Measurements from ENCODE around the gene PTPRM. TPM values are rescaled to one million over a fixed set of nuclear protein-coding genes. Genes with fewer than 3 reads are reported as not detected.

PTPRM gene
- total RNA-seq, 4 donors from 2014 or later = 170 to 198 (median 182) TPM

- no peaks in the 10 kb centered on the region for H3K4me1 ChIP-seq
- intact Hi-C loops (cut with DNase I) = loop anchor here (10.0 kb wide), 1 partner anchor 587 kb away; no protein-coding TSS in a partner anchor
- no peak overlapping the region for H3K4me3 ChIP-seq (replicated peaks in 1 of 3)
- no peaks in the 10 kb centered on the region for H3K9me3 ChIP-seq
- peaks cover 28 to 37% of the 10 kb centered on the region in 2 donors for H3K36me3 ChIP-seq
- H3K27me3 ChIP-seq = no peaks in the 10 kb centered on the region
- no peak overlapping the region for H3K27ac ChIP-seq
- TF ChIP-seq CTCF (IDR thresholded peaks at IDR 0.05) = no peak
- no peak for TF ChIP-seq POLR2A (IDR thresholded peaks at IDR 0.05)
- DNase-seq = no peak
- WGBS, 2 donors = 67 to 68% methylated on average over 9 of the region's 9 CpGs
These were observed 814.8 kb downstream of the PTPRM start for GRCh38 chr18:8381821-8382459.

- Histone ChIP-seq H3K4me3 (replicated peaks in 1 of 3) (no peak overlapping the region), H3K36me3 (peaks cover 29 to 35% of the 10 kb centered on the region in 2 donors), H3K9me3 (no peaks in the 10 kb centered on the region), H3K27ac (peak overlapping the region in 1 of 3 donors; percentile 13), H3K27me3 (no peaks in the 10 kb centered on the region), H3K4me1 (no peaks in the 10 kb centered on the region)
- TF ChIP-seq POLR2A (IDR thresholded peaks at IDR 0.05) (no peak), CTCF (IDR thresholded peaks at IDR 0.05) (no peak)
- intact Hi-C loops (cut with DNase I) = loop anchor here (10.0 kb wide), 1 partner anchor 591 kb away; no protein-coding TSS in a partner anchor
- WGBS, 2 donors = 93 to 96% methylated on average over 4 of the region's 4 CpGs
- DNase-seq = no peak
These were observed 818.3 kb downstream of the PTPRM start for GRCh38 chr18:8385400-8385799.

- no peak for TF ChIP-seq POLR2A (IDR thresholded peaks at IDR 0.05)
- no peak for TF ChIP-seq CTCF (IDR thresholded peaks at IDR 0.05)
- no peaks in the 10 kb centered on the region for H3K4me1 ChIP-seq
- H3K36me3 ChIP-seq = peaks cover 29 to 35% of the 10 kb centered on the region in 2 donors
- H3K27ac ChIP-seq = no peak overlapping the region
- no peaks in the 10 kb centered on the region for H3K9me3 ChIP-seq
- no peak for DNase-seq
- WGBS, 2 donors = 79 to 82% methylated on average over 13 of the region's 13 CpGs
- no peak overlapping the region for H3K4me3 ChIP-seq (replicated peaks in 1 of 3)
- no peaks in the 10 kb centered on the region for H3K27me3 ChIP-seq
- intact Hi-C loops (cut with DNase I) = loop anchor here (10.0 kb wide), 1 partner anchor 592 kb away; no protein-coding TSS in a partner anchor
These were observed 819.7 kb downstream of the PTPRM start for GRCh38 chr18:8386669-8387380.

GRCh38 chr18:8389391-8390340 lies 822.5 kb downstream of the PTPRM start:
- no peak overlapping the region for H3K27ac ChIP-seq
- 65 to 66% methylated on average over 14 of the region's 14 CpGs for WGBS, 2 donors
- H3K4me1 ChIP-seq = no peaks in the 10 kb centered on the region
- no peaks in the 10 kb centered on the region for H3K9me3 ChIP-seq
- intact Hi-C loops (cut with DNase I) = loop anchor here (5.0 to 10.0 kb wide), 2 partner anchors 595 to 1117 kb away; no protein-coding TSS in a partner anchor
- H3K36me3 ChIP-seq = peaks cover 29 to 44% of the 10 kb centered on the region in 2 donors
- peak; percentile 82 to 89 for DNase-seq
- peak; percentile 74 to 85 (median 84) for TF ChIP-seq CTCF (IDR thresholded peaks at IDR 0.05)
- no peak for TF ChIP-seq POLR2A (IDR thresholded peaks at IDR 0.05)
- no peak overlapping the region for H3K4me3 ChIP-seq (replicated peaks in 1 of 3)
- H3K27me3 ChIP-seq = no peaks in the 10 kb centered on the region
